ENCODE results near the gene ACTR5.
A peak's percentile ranks its signal among the peaks of the same experiment; 100 is the strongest.
"Not testable (repeated sequence)": the region's sequence is repeated elsewhere in the genome, so short reads cannot be mapped to it uniquely, and the experiment has no call there.

ACTR5 gene

GRCh38 chr20:38790200-38791053 is 42.2 kb downstream of the ACTR5 start:
- H3K9me3 ChIP-seq (ENCODE audit: severe bottlenecking) = no peaks in the 10 kb centered on the region
- H3K27me3 ChIP-seq (ENCODE audit: insufficient read depth, poor library complexity, severe bottlenecking) = no peaks in the 10 kb centered on the region
- ATAC-seq (ENCODE audit: low read depth) (peak; percentile 79), DNase-seq (ENCODE audit: low spot score) (peak; percentile 90)
- H3K4me1 ChIP-seq (ENCODE audit: insufficient read depth, poor library complexity, severe bottlenecking) = peaks cover 16% of the 10 kb centered on the region
- H3K4me3 ChIP-seq (ENCODE audit: severe bottlenecking) = no peak overlapping the region
- peak; percentile 93 for TF ChIP-seq CTCF (IDR thresholded peaks at IDR 0.05; ENCODE audit: poor library complexity, severe bottlenecking)
- peak overlapping the region; percentile 41 for H3K27ac ChIP-seq (ENCODE audit: poor library complexity, severe bottlenecking)
- H3K36me3 ChIP-seq (ENCODE audit: low read depth) = no peaks in the 10 kb centered on the region

GRCh38 chr20:38791291-38791690 is 43.0 kb downstream of the ACTR5 start:
- no peak for ATAC-seq (ENCODE audit: low read depth)
- Histone ChIP-seq H3K27ac (ENCODE audit: poor library complexity, severe bottlenecking) (no peak overlapping the region), H3K36me3 (ENCODE audit: low read depth) (no peaks in the 10 kb centered on the region), H3K9me3 (ENCODE audit: severe bottlenecking) (no peaks in the 10 kb centered on the region), H3K4me3 (ENCODE audit: severe bottlenecking) (no peak overlapping the region), H3K27me3 (ENCODE audit: insufficient read depth, poor library complexity, severe bottlenecking) (peaks cover 4% of the 10 kb centered on the region), H3K4me1 (ENCODE audit: insufficient read depth, poor library complexity, severe bottlenecking) (peaks cover 16% of the 10 kb centered on the region)
- peak; percentile 29 for DNase-seq (ENCODE audit: low spot score)
- TF ChIP-seq CTCF (IDR thresholded peaks at IDR 0.05; ENCODE audit: poor library complexity, severe bottlenecking) = no peak

GRCh38 chr20:38791940-38792339 is 43.7 kb downstream of the ACTR5 start:
- TF ChIP-seq CTCF (IDR thresholded peaks at IDR 0.05; ENCODE audit: poor library complexity, severe bottlenecking) = no peak
- Histone ChIP-seq H3K4me3 (ENCODE audit: severe bottlenecking) (no peak overlapping the region), H3K4me1 (ENCODE audit: insufficient read depth, poor library complexity, severe bottlenecking) (peaks cover 16% of the 10 kb centered on the region), H3K9me3 (ENCODE audit: severe bottlenecking) (no peaks in the 10 kb centered on the region), H3K27ac (ENCODE audit: poor library complexity, severe bottlenecking) (no peak overlapping the region), H3K27me3 (ENCODE audit: insufficient read depth, poor library complexity, severe bottlenecking) (peaks cover 4% of the 10 kb centered on the region), H3K36me3 (ENCODE audit: low read depth) (no peaks in the 10 kb centered on the region)
- ATAC-seq (ENCODE audit: low read depth) = no peak
- peak; percentile 38 for DNase-seq (ENCODE audit: low spot score)

GRCh38 chr20:38794057-38794456 is 45.8 kb downstream of the ACTR5 start:
- H3K4me1 ChIP-seq (ENCODE audit: insufficient read depth, poor library complexity, severe bottlenecking) = peaks cover 16% of the 10 kb centered on the region
- DNase-seq (ENCODE audit: low spot score) = peak; percentile 52
- H3K27me3 ChIP-seq (ENCODE audit: insufficient read depth, poor library complexity, severe bottlenecking); H3K27ac ChIP-seq (ENCODE audit: poor library complexity, severe bottlenecking); H3K36me3 ChIP-seq (ENCODE audit: low read depth); H3K4me3 ChIP-seq (ENCODE audit: severe bottlenecking); H3K9me3 ChIP-seq (ENCODE audit: severe bottlenecking); ATAC-seq (ENCODE audit: low read depth): not testable (repeated sequence)

- no peak for ATAC-seq (ENCODE audit: low read depth)
- H3K4me3 ChIP-seq (ENCODE audit: severe bottlenecking) = no peak overlapping the region
These were observed 50.0 kb downstream of the ACTR5 start for GRCh38 chr20:38798266-38798665.

More at GRCh38 chr20:38798266-38798665, 50.0 kb downstream of the ACTR5 start:
- Histone ChIP-seq H3K27me3 (ENCODE audit: insufficient read depth, poor library complexity, severe bottlenecking) (peaks cover 4% of the 10 kb centered on the region), H3K27ac (ENCODE audit: poor library complexity, severe bottlenecking) (no peak overlapping the region), H3K4me1 (ENCODE audit: insufficient read depth, poor library complexity, severe bottlenecking) (no peaks in the 10 kb centered on the region), H3K9me3 (ENCODE audit: severe bottlenecking) (no peaks in the 10 kb centered on the region), H3K36me3 (ENCODE audit: low read depth) (no peaks in the 10 kb centered on the region)
- no peak for TF ChIP-seq CTCF (IDR thresholded peaks at IDR 0.05; ENCODE audit: poor library complexity, severe bottlenecking)
- DNase-seq (ENCODE audit: low spot score) = no peak
